RKO (cell line): ENCODE measurements around the gene MACROD2.

Experiments
- DNase-seq: peaks from one replicate; pipeline ENCODE4 v3.0.0-alpha.2; 2016; ENCODE audit warnings: low spot score

MACROD2 gene

GRCh38 chr20:15676815-15677214 lies 1681.5 kb downstream of the MACROD2 start:
- no peak for DNase-seq

GRCh38 chr20:15682690-15683089 lies 1687.4 kb downstream of the MACROD2 start:
- DNase-seq = no peak

GRCh38 chr20:15692570-15692969 lies 1697.3 kb downstream of the MACROD2 start:
- DNase-seq = no peak

GRCh38 chr20:15699431-15700146 lies 1704.3 kb downstream of the MACROD2 start:
- no peak for DNase-seq

GRCh38 chr20:15700147-15700765 lies 1704.9 kb downstream of the MACROD2 start:
- DNase-seq = no peak

GRCh38 chr20:15702161-15702560 lies 1706.8 kb downstream of the MACROD2 start:
- DNase-seq = no peak

- peak; percentile 53 for DNase-seq
Observed at GRCh38 chr20:15703171-15703911, 1708.0 kb downstream of the MACROD2 start.

GRCh38 chr20:15705975-15706374 lies 1710.7 kb downstream of the MACROD2 start:
- DNase-seq = no peak

GRCh38 chr20:15706719-15707118 lies 1711.4 kb downstream of the MACROD2 start:
- DNase-seq = no peak

- no peak for DNase-seq
Observed at GRCh38 chr20:15708984-15709598, 1713.8 kb downstream of the MACROD2 start.

- DNase-seq = no peak
Observed at GRCh38 chr20:15710636-15711035, 1715.3 kb downstream of the MACROD2 start.

GRCh38 chr20:15711177-15711576 lies 1715.9 kb downstream of the MACROD2 start:
- DNase-seq = no peak

- no peak for DNase-seq
Observed at GRCh38 chr20:15716256-15716655, 1720.9 kb downstream of the MACROD2 start.

GRCh38 chr20:15726416-15726815 lies 1731.1 kb downstream of the MACROD2 start:
- DNase-seq = no peak

- no peak for DNase-seq
Observed at GRCh38 chr20:15734052-15734451, 1738.7 kb downstream of the MACROD2 start.

- DNase-seq = no peak
Observed at GRCh38 chr20:15739035-15739434, 1743.7 kb downstream of the MACROD2 start.

GRCh38 chr20:15740046-15740775 lies 1744.9 kb downstream of the MACROD2 start:
- DNase-seq = no peak

- DNase-seq = no peak
Observed at GRCh38 chr20:15742087-15742486, 1746.8 kb downstream of the MACROD2 start.

- DNase-seq = no peak
Observed at GRCh38 chr20:15742627-15743026, 1747.3 kb downstream of the MACROD2 start.

- no peak for DNase-seq
Observed at GRCh38 chr20:15756002-15756753, 1760.9 kb downstream of the MACROD2 start.

GRCh38 chr20:15756754-15757115 lies 1761.4 kb downstream of the MACROD2 start:
- no peak for DNase-seq
